ENCODE data around the gene RAP1GAP2. TPM values are rescaled to one million over a fixed set of nuclear protein-coding genes. Genes with fewer than 3 reads are reported as not detected.
"Not testable (repeated sequence)": the region's sequence is repeated elsewhere in the genome, so short reads cannot be mapped to it uniquely, and the experiment has no call there.

The RAP1GAP2 gene
- total RNA-seq, 4 donors from 2014 or later: 4.9 to 12.4 (median 10.0) TPM

DNA sequence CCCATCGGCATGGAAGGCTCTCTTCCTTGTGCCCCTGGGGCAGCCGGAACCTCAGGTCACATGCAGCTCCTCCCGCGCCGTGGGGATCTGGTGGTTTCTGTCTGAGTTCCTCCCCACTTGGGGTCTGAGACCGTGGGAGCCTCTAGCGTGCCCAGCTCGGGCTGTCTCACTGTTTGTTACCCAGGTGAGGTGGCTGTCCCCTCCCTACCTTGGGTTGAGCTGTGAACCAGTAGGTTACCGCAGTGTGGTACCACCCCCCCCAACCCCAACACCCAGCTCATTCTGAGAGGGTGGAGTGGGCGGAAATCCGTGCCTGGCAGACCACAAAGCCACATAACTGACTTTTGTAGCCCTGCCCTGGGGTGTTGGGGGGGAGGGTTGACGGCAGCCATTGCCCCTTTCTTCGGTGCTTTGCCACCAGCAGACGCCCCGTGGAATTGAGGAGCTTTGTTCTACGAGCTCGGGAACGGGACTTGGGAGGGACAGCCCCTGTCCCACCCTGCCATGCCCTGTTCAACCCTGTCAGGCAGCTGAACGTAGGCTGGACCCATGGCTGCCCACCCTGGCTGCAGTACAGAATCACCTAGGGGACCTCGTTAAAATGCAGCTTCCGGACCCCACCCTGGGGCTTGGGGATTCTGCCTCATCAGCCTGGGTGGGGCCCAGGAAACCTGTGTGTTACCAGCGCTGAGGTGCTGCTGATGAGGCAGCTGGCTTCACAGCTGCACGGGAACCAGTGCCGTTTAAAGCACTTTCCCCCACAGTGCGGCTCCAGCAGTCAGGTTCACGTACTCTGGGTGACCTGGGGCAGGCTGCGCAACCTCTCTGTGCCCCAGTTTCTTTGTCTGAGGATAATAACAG lies 18.5 kb downstream of the RAP1GAP2 start:
- Histone ChIP-seq H3K27me3 (peaks cover 0 to 32% (median 0%) of the 10 kb centered on the region in 4 donors), H3K36me3 (no peaks in the 10 kb centered on the region), H3K27ac (no peak overlapping the region), H3K4me3 (peak overlapping the region in 2 of 4 donors; percentile 13 to 46), H3K4me1 (peaks cover 3 to 28% (median 6%) of the 10 kb centered on the region in 3 donors), H3K9me3 (no peaks in the 10 kb centered on the region)
- DNase-seq: no peak
- TF ChIP-seq POLR2A (IDR thresholded peaks at IDR 0.05): no peak
- no peak for TF ChIP-seq CTCF (IDR thresholded peaks at IDR 0.05)
- WGBS, 2 donors: 36 to 46% methylated on average over 5 to 16 of the region's 27 CpGs
- intact Hi-C loops (cut with DNase I): no loop called here

DNA sequence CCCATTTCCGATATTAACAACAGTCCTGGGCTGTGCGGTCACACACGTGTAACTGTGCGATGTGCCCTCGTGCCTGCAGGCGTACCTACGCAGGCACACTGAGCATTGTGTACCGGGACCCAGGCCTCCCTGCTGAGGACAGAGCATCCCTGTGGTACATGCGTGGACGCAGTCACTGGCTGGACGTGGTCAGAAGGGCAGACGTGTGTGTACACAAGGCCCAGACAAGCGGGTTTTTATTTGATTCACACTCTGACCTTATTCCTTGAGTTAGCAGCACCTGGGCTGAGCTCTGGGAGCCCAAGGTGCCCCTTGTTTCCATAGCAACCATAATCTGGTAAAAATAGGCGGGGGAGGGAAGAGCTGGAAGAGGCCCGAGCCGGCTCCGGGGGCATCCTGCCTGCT lies 19.5 kb downstream of the RAP1GAP2 start:
- intact Hi-C loops (cut with DNase I): no loop called here
- Histone ChIP-seq H3K4me3 (no peak overlapping the region), H3K4me1 (peaks cover 3 to 28% (median 6%) of the 10 kb centered on the region in 3 donors), H3K9me3 (no peaks in the 10 kb centered on the region), H3K36me3 (no peaks in the 10 kb centered on the region), H3K27ac (no peak overlapping the region), H3K27me3 (peaks cover 0 to 38% (median 0%) of the 10 kb centered on the region in 4 donors)
- TF ChIP-seq POLR2A (IDR thresholded peaks at IDR 0.05) (no peak), CTCF (IDR thresholded peaks at IDR 0.05) (no peak)
- no peak for DNase-seq
- WGBS, 2 donors: 42 to 43% methylated on average over 9 to 10 of the region's 17 CpGs

DNA sequence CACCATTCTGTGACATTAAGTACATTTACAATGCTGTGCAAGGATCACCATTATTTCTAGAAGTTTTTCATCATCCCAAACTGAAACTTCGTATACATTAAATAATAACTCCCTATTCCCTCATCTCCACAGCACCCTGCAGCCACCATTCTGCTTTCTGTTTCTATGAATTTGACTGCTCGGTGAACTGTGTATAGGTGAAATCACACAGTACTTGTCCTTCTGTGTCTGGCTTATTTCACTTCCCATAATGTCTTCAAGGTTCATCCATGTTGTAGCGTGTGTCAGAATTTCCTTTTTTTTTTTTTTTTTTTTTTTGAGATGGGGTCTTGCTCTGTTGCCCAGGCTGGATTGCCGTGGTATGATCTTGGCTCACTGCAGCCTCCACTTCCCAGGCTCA lies 20.4 kb downstream of the RAP1GAP2 start:
- 82% methylated on average over 3 of the region's 4 CpGs; no CpG with 5 or more reads in 1 of the 2 donors for WGBS, 2 donors
- H3K9me3 ChIP-seq: no peaks in the 10 kb centered on the region
- peaks cover 3 to 28% (median 6%) of the 10 kb centered on the region in 3 donors for H3K4me1 ChIP-seq
- peaks cover 0 to 38% (median 0%) of the 10 kb centered on the region in 4 donors for H3K27me3 ChIP-seq
- DNase-seq: no peak
- TF ChIP-seq CTCF (IDR thresholded peaks at IDR 0.05) (no peak), POLR2A (IDR thresholded peaks at IDR 0.05) (no peak)
- H3K36me3 ChIP-seq: no peaks in the 10 kb centered on the region
- H3K4me3 ChIP-seq: no peak overlapping the region
- intact Hi-C loops (cut with DNase I): no loop called here
- H3K27ac ChIP-seq: no peak overlapping the region

DNA sequence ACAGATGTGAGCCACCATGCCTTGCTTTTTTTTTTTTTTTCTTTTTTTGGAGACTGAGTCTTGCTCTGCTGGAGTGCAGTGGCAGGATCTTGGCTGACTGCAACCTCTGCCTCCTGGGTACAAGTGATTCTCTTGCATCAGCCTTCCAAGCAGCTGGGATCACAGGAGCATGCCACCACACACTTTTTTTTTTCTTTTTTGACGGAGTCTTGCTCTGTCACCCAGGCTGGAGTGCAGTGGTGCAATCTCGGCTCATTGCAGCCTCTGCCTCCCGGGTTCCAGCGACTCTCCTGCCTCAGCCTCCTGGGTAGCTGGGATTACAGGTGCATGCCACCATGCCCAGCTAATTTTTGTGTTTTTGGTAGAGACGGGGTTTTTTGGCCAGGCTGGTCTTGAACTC lies 23.1 kb downstream of the RAP1GAP2 start:
- H3K27ac ChIP-seq; DNase-seq; H3K36me3 ChIP-seq; H3K4me3 ChIP-seq; H3K9me3 ChIP-seq; intact Hi-C loops (cut with DNase I): not testable (repeated sequence)
- WGBS, 2 donors: 84 to 89% methylated on average over 4 to 5 of the region's 5 CpGs
- H3K27me3 ChIP-seq: peaks cover 0 to 54% (median 0%) of the 10 kb centered on the region in 4 donors
- H3K4me1 ChIP-seq: peaks cover 0 to 16% (median 3%) of the 10 kb centered on the region in 3 donors

DNA sequence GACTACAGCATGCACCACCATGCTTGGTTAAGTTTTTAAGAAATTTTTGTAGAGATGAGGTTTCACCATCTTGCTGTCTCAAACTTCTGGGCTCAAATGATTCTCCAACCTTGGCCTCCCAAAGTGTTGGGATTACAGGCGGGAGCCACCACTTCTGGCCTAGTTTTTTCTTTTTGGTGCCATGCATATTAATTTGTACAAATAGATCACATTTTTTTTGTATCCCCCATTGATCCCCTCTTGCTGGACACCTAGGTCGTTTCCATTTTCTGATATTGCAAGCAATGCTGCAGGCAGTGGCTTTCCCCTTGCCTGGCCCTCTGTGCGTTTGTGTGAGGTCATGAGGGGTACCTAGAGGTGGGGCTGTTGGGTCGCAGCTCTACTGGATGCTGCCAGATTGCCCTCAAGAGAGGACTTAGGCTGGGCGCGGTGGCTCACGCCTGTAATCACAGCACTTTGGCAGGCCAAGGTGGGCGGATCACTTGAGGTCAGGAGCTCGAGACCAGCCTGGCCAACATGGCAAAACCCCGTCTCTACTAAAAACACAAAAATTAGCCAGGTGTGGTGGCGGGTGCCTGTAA lies 23.8 kb downstream of the RAP1GAP2 start:
- TF ChIP-seq POLR2A (IDR thresholded peaks at IDR 0.05): no peak
- TF ChIP-seq CTCF (IDR thresholded peaks at IDR 0.05): no peak
- Histone ChIP-seq H3K4me3 (no peak overlapping the region), H3K36me3 (no peaks in the 10 kb centered on the region), H3K27me3 (peaks cover 0 to 48% (median 0%) of the 10 kb centered on the region in 4 donors), H3K4me1 (peaks cover 0 to 9% (median under 1%) of the 10 kb centered on the region in 3 donors), H3K27ac (no peak overlapping the region), H3K9me3 (no peaks in the 10 kb centered on the region)
- DNase-seq: no peak
- intact Hi-C loops (cut with DNase I): no loop called here
- 73 to 86% methylated on average over 3 to 10 of the region's 11 CpGs for WGBS, 2 donors
